ENCODE data around the gene AUNIP. TPM values are rescaled to one million over a fixed set of nuclear protein-coding genes. Genes with fewer than 3 reads are reported as not detected.

AUNIP gene
- total RNA-seq, 2 donors from 2014 or later: 0.53 TPM; not detected in 1

DNA sequence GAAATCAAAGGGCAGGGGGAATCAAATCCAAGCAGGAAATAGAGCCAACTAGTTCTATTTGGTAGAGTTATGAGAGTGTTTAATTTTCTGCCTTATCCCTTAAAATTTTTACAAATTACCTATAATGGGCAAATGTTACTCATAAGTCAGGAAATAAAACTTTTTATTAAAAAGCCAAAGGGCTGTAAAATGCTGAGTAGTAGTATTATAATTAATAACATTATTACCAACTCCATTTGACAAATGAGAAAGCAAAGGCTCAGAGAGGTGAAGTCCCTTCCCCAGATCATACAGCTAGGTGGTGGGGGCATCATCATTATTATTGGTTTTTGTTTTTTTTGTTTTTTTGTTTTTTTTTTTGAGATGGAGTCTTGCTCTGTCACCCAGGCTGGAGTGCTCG, 55.9 kb downstream of the AUNIP start:
- ATAC-seq (no peak), DNase-seq (no peak)
- intact Hi-C loops (cut with DNase I): no loop called here

DNA sequence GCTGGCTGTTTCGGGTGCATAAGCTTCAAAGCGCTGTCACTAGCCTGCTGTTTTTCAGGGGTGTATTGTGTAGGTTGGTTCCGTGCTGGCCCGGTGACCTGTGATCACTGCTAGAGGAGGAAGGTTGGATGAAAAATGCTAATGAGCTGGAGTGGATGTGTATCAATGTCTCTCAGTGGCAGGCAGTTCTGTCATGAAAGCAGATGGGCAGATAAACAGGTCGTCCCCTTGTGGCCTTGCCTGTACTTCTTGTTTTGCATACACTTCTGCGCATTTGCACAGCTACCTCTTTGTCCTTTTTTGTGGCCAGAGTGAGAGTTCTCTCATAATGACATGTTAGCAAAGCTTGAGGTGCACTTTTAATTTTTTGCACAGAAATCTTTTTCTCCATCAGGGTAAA, 56.3 kb downstream of the AUNIP start:
- intact Hi-C loops (cut with DNase I): no loop called here
- DNase-seq: no peak
- ATAC-seq: no peak

DNA sequence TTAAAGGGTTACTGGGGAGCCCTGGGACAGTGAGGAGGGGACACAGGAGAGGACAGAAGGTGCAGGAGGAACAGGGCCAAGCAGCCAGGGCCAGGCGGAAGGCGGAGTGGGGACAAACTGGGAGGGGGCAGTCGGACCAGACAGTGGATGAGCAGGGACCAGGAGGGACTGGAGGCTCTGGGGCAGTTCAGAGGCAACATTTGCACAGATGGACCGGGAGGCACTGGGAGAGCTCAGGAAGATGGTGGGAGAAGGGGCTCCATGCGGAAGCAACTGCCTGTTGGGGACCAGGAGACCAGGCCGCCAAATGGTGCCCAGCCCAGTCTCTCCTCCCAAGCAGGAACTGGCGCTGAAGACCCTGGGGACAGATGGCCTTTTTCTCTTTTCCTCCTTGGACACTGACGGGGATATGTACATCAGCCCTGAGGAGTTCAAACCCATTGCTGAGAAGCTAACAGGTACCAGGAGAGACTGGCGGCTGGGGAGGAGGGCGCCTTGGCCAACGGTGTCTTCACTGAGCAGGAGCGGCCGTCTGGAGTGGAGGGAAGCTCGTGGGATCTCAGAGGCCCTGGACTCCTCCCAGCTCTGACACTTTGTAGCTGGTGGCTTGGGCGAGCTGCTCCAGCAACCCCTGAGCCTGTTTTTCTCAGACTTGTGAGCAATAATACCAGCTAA, 58.4 kb downstream of the AUNIP start:
- intact Hi-C loops (cut with DNase I): no loop called here
- DNase-seq: no peak
- ATAC-seq: peak; percentile 3 to 14

DNA sequence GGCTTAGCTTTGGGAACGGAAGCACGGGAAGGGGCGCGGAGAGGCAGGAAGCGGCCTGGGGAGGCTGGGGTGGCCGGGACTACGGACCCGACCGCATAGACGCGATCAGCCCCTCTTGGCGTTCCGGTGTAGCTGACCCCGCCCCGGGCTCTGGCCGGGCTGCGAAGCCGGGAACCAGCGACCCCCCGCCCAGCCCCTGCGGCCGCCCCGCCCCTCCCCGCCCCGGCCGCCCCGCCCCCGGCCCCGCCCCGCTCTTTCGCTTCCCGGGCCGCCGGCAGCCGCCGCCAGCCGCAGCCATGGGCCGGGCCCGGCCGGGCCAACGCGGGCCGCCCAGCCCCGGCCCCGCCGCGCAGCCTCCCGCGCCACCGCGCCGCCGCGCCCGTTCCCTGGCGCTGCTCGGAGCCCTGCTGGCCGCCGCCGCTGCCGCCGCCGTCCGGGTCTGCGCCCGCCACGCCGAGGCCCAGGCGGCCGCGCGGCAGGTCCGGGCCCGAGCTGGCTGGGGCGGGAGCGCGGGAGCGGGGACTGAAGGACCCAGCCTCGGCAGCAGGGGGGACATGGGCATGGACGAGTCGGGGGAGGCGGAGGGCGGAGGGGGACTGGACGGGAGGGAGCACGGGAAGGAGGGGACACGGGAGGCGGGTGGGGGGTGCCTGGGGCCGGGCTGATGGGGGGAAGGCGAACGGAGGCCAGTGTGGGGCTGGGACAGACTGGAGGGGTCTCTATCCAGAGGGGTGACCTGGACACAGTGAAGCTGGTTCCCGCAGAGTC, 59.1 kb downstream of the AUNIP start, which contains the start of gene SELENON:
SELENON (plus strand) TSS at position 259 of the 768 bp plus-strand sequence; CDS start at position 297, 38 bp downstream.
- DNase-seq (peak; percentile 86), ATAC-seq (peak; percentile 73 to 80)
- intact Hi-C loops (cut with DNase I): loop anchor here (2.0 to 10.0 kb wide), 3 partner anchors 115 to 193 kb away; no protein-coding TSS in a partner anchor

DNA sequence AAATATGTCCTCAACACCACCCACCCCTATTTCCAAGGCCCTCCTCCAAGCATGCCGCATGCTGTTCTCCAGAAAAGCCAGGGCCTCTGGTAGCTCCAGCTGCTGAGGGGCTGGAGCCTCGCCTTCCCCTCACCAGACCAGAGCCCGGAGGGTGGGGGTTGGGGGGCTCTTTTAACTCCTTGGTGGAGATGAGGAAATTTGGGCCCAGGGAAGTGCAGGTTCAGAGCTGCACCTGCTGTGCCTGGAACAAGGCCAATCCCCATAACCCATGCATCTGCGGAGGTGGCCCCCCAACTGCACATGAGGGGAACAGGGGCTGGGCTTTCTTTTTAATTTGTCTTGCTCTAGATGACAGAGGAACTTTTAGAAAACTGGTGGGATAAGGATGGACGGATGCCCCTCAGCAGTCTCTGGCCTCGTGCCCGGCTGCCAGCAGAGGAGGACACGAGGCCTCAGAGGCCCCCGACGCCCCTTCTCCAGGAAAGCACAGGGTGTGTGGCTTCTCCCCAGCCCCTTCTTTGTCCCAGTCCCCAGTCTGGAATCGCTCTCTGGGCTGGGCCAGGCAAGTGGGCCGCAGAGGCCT, 59.8 kb downstream of the AUNIP start:
- ATAC-seq: no peak
- DNase-seq: no peak
- intact Hi-C loops (cut with DNase I): loop anchor here (2.0 to 10.0 kb wide), 3 partner anchors 115 to 192 kb away; no protein-coding TSS in a partner anchor

DNA sequence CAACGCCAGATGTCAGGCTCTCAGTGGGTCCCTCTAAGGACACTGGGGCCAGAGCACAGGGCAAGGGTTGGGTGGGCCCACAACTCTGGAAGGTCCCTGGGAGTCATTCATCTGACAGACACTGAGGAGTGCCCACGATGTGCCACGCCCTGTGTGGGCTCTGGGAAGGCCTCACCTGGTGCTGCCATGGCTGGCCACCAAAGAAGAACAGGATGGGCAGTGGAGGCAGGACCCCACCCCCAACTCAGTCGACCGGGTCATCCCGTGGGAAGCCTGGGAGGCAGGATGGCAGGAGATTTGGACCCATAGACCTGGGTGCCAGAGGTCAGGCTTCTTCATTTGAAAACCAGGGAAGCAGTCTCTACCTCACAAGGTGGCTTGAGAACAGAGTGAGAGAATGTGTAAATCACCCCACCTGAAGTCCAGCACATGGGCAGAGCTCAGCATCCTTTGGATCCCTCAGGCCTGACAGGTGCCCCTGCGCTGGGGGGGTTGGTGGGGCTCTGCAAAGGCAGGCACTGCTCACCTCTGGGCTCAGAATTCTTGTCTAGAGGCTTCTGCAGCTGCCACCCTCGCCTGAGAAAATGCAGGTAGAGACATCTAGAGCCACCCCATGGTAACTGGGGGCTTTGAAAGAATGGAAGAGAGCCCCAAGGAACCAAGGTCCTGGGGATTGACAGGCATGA, 60.4 kb downstream of the AUNIP start:
- no peak for DNase-seq
- intact Hi-C loops (cut with DNase I): loop anchor here (2.0 to 10.0 kb wide), 3 partner anchors 114 to 192 kb away; no protein-coding TSS in a partner anchor
- no peak for ATAC-seq

DNA sequence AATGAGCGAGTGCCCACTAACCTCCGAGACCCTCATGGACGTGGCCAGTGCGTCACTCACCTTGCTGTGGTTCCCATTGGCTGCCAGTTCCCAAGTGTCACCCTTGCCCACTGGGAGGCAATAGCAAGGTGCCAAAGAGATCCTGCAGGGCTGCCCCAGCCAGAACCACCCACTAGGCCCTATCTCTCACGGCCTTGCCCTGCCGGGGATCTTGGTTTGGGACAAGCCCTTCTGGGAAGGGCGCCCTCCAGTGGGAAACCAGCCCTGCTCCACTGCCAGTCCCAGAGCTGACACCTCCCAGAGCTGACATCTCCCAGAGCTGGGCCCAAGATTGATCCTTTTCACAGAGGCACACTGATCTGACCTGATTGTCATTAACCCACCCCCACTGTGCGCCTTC, 61.3 kb downstream of the AUNIP start:
- intact Hi-C loops (cut with DNase I): loop anchor here (2.0 to 10.0 kb wide), 3 partner anchors 113 to 191 kb away; no protein-coding TSS in a partner anchor
- ATAC-seq: peak in 1 of 2 donors; percentile 7
- DNase-seq: no peak

DNA sequence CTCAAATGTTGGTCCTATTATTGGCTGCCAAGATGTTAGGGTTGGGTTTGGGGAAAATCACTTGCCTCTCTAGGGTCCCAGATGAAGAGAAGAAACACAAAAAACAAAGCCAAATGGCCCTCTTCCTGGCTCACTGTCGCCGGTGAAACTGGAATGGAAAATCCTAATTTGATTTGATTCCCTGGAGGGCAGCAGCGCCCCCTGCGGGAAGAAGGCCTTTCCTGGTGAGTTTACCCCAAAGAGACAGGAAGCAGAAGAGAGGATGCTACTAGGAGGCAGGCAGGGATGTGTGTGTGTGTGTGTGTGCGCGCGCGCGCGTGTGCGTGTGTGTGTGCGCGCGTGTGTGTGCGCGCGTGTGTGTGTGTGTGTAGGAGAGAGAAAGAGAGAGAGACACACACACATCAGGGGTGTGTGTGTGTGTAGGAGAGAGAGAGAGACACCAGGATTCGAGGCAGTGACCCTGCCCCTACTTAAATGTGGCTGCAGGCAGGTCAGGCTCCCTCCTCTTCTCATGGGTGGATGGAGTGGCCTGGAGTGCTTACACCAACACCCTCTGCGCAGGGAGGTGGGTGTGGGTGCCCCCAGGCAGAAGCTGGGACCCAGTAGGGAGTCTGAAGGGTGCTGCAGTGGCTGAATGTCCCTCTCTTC, 62.3 kb downstream of the AUNIP start:
- ATAC-seq (peak; percentile 16 to 27), DNase-seq (peak; percentile 86)
- intact Hi-C loops (cut with DNase I): loop anchor here (5.0 to 10.0 kb wide), 2 partner anchors 112 to 190 kb away; no protein-coding TSS in a partner anchor

DNA sequence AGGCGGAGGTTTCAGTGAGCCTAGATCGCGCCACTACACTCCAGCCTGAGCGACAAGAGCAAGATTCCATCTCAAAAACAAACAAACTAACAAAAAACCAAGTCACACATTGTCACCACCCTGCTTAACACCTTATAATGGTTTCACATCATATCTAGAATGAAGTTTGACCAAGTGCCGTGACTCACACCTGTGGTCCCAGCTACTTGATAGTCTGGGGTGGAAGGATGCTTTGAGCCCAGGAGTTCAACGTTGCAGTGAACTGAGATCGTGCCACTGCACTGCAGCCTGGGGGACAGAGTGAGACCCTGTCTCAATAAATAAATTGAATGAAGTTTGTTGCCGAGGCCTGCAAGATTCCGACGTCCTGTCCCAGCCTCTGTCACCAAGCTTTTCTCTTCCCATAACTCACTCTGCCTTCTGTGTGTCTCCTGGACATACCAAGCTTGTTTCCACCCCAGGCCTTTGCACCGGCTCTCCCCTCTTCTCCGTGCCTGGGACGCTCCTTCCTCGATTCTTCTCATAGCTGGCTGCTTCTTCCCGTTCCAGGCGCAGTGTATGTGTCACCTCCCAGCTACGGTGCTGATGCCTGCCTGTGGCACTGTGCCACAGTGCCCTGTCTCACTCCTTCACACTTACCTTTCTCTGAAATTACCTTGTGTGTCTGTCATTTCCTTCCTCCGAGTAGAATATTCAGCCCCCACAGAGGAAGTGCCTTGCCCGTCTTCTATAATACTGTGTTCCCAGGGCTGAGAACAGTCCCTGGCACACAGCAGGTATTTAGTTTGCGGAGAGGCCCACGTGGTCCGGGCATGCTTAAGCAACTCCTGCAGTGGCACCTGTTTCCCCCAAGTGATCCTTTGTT, 63.1 kb downstream of the AUNIP start:
- DNase-seq: no peak

DNA sequence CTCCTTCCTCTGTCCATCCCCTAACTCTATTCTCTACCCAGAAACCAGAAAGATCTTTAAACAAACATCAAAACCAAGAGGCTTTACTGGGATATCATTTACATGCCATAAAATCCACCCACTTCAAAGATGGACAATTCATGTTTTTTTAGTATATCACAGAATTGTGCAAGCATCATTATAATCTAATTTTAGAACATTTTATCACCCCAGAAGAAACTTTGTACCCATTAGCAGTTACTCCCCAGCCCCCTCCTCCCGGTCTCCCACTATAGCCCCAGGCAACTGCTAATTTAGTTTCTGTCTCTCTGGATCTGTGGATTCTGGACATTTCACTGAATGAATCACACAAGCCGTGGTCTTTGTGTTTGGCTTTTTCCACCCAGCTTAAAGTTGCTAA, 64.0 kb downstream of the AUNIP start:
- DNase-seq: no peak
- no peak for ATAC-seq
- intact Hi-C loops (cut with DNase I): loop anchor here (5.0 to 10.0 kb wide), 2 partner anchors 110 to 188 kb away; no protein-coding TSS in a partner anchor

More for the DNA sequence above, 63.1 kb downstream of the AUNIP start:
- intact Hi-C loops (cut with DNase I): loop anchor here (5.0 to 10.0 kb wide), 2 partner anchors 111 to 189 kb away; no protein-coding TSS in a partner anchor
- ATAC-seq: no peak

DNA sequence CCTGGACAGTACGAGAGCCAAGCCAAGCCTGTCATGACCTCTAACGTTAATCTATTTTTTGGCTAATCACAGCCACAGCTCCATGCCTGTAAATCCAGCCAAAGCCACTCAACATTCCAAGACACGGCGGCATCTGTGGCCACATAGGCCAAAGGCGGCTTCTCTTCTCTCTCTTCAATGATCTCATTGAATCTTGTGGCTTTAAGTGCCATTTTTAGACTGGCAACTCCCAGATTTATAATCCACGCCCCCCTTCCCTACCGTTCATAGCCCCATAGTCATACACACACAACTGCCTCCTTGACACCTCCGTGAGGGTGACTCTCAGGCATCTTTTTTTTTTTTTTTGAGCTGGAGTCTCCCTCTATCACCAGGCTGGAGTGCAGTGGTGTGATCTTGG, 64.9 kb downstream of the AUNIP start:
- intact Hi-C loops (cut with DNase I): loop anchor here in 1 of 2 donors (10.0 kb wide), 1 partner anchor 110 kb away; no protein-coding TSS in a partner anchor
- no peak for DNase-seq
- no peak for ATAC-seq

DNA sequence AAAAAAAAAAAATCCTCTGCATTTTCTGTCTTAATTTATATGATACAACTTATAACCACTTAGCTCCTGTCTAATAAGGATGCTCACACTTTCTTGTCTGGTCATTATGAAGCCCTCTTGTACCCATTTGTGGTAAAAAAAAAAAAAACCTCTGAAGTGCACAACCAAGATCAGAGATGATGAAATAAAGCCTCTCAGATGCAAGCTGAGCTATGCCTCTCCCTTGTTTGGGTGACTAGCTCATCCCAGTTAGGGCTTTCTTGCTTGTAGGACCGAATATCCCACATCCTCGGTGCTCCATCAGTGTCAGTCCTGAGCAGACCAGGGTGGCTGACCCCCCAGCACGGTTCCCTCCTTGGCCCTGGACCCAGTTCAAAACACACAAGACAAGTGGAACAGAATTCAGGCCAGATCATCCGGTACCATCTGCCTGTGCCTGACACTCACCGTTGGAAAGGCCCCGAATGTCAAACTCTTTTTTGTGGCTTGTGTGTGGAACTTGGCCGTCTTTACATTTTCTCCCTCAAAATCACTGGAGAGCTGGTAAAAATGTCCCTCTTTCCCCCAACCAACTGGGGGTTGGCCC, 65.6 kb downstream of the AUNIP start:
- intact Hi-C loops (cut with DNase I): loop anchor here in 1 of 2 donors (10.0 kb wide), 1 partner anchor 109 kb away; no protein-coding TSS in a partner anchor
- no peak for DNase-seq
- ATAC-seq: no peak

DNA sequence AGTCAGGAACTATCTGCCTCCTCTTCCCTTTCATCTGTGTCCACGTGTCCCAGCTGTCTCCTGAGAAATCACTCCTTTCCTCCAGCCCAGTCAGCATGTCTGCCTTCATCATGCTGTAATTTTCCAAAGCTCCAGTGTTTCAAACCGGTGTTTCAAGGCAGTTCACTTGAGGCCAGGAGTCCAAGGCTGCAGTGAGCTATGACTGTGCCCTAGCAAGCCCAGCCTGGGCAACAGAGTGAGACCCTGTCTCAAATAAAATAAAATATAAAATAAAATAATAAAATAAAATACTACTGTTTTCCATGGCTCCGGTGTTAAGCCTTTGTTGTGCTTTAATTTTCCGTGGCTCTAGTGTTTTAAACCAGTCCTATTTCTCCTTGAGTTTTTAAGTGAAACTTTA, 67.1 kb downstream of the AUNIP start:
- ATAC-seq: no peak
- intact Hi-C loops (cut with DNase I): loop anchor here in 1 of 2 donors (10.0 kb wide), 1 partner anchor 107 kb away; no protein-coding TSS in a partner anchor
- no peak for DNase-seq

DNA sequence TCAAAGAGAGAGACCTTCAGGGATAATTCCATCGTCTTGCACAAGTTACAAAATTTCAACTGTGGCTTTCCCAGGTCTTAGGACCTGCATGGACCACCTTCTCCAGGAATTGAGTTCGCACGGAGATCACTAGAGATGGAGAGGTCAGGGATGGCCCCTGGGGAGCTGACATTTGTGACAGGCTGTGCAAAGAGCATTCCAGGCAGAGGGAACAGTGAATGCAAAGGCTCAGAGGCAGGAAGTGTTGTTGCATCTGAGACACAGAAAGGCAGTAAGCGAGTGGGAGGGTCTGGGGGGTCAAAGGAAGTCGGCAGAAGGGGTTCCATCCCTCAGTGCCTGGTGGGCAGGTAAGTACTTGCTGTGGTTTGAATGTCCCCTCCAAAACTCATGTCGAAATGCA, 68.8 kb downstream of the AUNIP start:
- intact Hi-C loops (cut with DNase I): loop anchor here in 1 of 2 donors (10.0 kb wide), 1 partner anchor 106 kb away; no protein-coding TSS in a partner anchor
- DNase-seq (no peak), ATAC-seq (no peak)

DNA sequence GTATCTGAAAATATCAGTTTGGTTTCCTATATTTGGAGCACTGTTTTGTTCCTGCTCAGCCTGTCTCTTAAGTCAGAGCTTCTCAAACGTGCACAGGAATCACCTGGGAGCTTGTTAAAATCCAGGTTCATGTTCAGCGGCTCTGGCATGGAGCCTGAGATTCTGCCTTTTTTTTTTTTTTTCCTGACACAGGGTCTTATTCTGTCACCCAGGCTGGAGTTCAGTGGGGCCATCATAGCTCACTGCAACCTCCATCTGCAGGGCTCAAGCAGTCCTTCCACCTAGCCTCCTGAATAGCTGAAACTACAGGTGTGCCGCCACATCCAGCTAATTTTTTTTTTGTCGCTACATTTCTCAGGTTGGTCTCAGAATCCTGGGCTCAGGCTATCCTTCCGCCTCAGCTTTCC, 71.5 kb downstream of the AUNIP start:
- intact Hi-C loops (cut with DNase I): no loop called here
- DNase-seq: no peak
- no peak for ATAC-seq

DNA sequence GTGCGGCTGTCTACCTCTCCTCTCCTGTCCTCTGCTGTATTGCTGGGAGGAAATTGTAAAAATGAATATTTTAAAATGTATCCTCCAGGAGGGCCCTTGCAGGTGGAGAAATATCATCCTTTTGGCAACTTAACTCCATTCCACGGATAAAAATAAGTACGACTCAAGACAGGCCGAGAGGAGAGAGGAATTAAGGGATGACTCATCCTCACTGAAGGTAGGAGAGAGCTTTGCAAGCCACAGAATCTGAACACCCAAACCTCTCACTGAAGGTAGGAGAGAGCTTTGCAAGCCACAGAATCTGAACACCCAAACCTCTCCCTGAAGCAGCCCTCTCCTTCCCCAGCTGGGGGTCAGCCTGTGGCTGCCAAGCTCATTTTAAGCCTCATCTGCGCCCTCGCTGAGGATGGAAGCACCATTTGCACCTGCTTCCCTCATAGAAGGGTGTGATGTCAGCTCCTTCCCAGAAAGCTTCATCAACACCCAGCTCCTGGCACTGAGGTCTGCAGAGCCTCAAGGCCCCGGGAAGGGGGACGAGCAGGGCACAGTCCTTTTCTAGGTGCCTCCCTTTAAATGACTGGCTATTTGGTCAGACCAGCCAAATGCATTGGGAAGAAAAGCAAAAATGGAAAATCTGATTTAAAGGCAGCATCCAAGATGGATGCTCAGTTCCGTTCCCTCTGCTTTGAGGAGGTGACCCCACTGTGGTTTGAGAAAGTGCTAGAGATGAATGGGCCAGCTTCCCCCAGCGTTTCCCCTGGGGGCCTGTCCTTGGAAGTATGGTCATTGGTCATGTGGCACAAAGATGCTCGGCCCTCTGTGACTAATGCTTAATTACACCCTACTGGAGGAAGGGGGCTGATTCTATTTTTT, 72.1 kb downstream of the AUNIP start:
- intact Hi-C loops (cut with DNase I): no loop called here
- DNase-seq: no peak
- ATAC-seq: peak in 1 of 2 donors; percentile 49
